HG03060 (cell line): ENCODE data around the gene MMD2.
"Not testable (repeated sequence)": the region's sequence is repeated elsewhere in the genome, so short reads cannot be mapped to it uniquely, and the experiment has no call there.

Source experiments
- ATAC-seq: cut with Tn5 transposase; IDR thresholded peaks from one replicate; pipeline ENCODE4 v1.9.1; 2021; ENCODE audit warnings: low read depth, moderate number of reproducible peaks; ENCODE audit not compliant: unreplicated experiment

MMD2 gene, protein sequence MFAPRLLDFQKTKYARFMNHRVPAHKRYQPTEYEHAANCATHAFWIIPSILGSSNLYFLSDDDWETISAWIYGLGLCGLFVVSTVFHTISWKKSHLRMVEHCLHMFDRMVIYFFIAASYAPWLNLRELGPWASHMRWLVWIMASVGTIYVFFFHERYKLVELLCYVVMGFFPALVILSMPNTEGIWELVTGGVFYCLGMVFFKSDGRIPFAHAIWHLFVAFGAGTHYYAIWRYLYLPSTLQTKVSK

DNA sequence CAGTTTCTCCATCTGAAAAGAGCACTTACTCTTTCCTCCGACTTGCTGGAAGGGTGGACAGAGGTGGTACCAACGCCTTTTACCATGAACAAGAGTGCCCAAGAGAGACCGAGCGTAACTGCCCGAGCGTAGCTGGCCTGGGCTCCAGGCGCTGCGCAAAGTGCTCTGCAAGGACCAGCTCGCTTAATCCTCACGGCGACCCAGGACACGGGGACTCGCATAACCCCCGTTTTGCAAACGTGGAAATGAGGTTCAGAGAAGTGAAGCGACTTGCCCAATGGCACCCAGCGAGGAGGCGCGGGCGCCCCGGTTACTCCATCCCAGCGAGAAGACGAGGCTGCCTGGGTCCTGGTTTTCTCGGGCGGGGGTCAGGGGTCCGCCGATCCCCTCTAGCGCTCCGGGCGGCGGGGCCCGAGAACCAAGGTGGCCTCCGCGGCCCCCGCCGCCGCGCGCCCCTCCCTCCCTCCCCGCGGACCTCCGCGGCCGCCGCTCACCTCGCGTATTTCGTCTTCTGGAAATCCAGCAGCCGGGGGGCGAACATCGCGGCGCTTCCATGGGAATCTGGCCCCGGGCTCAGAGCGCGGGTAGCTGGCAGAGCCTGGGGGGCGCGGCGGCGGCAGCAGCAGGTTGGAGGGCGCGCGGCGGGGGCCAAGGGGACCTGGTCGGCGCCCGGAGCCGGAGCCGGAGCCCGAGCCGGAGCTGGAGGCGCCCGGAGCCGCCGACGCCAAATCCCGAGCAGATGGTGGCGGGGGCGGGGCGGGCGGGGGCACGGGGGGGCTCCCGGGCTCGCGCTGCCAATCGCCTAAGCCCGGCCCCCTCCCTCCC, at the start of gene MMD2:
Gene MMD2, minus strand, starts transcription at position 711 of the 825 bp plus-strand sequence. Its CDS starts 170 bp downstream, at position 541.
- no peak for ATAC-seq

DNA sequence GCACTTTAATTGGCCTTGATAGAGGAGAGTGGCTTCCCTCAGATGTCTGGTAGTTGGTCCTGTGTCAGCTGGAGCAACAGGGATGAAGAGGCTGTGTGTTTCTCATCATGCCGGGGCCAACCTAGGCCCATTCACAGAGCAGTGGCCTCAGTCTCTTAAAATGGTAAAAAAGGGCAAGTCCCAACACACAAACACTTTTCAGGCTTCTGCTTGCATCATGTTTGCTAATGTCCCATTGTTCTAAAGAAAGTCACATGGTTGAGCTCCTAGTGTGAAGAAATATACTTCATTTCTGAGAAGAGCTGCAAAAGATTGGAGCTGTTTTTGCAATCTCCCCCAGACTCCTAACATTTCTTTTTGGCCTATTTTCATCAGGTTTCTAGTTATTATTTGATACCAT, 46.1 kb upstream of the MMD2 start:
- ATAC-seq = no peak

DNA sequence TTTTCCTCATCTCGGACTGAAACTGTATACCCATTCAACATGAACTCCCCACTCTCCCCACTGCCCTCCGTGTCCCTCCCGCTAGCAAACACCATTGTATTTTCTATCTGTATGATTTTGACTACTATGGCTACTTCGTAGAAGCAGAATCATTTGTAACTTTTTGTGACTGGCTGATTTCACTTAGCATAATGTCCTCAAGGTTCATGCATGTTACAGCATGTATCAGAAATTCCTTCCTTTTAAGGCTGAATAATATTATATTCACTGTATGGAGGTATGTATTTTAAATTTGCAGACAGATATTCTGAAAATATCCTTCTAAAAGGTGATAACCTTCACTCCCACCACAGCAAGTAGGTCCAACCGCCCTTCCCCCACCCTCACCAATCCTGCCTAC, 42.9 kb upstream of the MMD2 start:
- ATAC-seq = no peak

DNA sequence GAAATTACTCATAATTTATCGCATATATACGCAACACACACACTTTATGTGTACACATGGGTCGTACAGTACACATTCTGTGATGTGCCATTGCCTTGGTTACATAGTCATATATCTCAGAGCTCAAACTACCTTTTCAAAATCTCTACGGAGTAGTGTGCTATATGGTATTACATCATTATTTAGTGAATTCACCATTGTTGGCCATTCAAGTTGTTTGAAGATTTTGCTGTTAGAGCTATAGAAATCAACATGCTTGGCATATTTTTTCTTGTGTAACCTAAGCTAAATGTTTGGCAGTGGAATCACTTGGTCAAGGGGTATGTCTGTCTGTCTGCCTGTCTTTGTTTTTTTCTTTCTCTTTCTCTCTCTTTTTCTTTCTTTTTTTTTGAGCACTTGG, 42.0 kb upstream of the MMD2 start:
- ATAC-seq = no peak

DNA sequence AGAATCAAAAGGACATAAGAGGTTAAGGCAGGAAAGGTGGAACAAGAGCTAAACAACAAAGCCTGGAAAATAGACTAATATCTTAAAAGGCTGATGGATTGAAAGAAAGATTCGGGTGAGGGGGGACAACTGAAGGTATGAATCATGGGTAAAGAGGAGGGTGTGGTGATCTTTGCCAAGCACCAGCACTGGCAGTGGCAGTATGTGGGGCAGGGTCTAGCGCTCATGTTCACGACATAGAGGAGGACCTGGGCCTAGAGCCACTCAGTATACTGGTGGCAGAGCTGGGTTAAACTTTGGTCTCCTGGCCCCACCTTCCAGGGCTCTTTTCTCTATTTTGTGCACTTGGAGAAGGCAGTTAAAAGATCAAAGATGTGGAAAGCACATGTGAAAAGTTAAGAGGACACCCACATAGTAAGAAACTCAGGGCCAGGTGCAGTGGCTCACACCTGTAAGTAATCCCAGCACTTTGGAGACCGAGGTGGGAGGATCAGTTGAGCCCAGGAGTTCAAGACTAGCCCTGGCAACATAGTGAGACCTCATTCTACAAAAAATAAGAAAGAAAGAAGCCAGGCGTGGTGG, 40.5 kb upstream of the MMD2 start:
- ATAC-seq = no peak

DNA sequence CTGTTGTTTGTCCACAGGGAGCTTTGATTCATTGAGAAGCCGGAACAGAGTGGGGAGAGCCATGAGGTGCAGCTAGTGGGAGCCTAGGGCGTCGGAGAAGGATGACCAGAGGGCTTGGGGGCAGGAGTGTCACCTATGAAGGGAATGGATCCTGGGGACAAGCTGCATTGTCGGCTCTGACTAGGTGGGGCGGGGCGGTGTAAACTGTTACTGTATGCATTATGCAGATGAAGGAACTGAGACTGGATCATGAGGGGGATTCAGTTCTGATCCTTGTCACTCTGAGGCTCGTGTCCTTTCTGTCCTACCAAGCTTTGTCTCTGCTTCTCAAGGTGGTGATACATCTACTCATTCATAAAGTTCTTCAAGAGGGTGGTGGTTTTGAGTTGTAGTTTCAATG, 39.9 kb upstream of the MMD2 start:
- ATAC-seq = no peak

DNA sequence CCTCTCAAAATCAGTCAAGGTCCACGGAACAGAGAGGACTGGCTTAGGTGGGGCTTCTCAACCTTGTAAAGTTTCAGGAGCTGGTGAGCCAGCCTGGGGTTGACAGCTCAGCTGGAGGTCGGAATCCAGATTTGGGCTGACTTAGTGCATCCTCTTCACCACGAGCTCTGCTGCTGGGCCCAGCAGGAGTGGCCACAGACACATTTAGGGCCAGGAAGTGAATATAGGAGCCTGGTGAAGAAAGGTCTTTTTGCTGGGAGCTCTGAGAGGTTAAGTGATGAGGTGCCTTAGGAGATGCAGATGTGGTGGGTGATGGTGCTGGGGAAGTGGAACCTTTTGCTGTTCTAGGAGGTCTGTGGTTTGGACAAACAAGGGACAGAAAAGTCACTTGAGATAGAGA, 39.3 kb upstream of the MMD2 start:
- no peak for ATAC-seq

DNA sequence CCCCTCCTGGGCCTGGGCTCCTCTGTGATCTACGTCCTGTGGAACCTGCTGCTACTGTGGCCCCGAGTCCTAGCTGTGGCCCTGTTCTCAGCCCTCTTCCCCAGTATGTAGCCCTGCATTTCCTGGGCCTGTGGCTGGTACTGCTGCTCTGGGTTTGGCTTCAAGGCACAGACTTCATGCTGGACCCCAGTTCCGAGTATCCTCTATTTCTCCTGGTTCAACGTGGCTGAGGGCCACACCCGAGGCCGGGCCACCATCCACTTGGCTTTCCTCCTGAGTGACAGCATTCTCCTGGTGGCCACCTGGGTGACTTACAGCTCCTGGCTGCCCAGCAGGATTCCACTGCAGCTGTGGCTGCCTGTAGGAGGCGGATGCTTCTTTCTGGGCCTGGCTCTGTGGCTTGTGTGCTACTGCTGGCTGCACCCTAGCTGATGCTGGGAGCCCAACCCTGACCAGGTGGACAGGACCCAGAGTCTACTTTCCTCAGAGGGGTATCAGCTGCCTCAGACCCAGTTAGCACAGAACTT, 37.8 kb upstream of the MMD2 start:
- ATAC-seq = no peak

DNA sequence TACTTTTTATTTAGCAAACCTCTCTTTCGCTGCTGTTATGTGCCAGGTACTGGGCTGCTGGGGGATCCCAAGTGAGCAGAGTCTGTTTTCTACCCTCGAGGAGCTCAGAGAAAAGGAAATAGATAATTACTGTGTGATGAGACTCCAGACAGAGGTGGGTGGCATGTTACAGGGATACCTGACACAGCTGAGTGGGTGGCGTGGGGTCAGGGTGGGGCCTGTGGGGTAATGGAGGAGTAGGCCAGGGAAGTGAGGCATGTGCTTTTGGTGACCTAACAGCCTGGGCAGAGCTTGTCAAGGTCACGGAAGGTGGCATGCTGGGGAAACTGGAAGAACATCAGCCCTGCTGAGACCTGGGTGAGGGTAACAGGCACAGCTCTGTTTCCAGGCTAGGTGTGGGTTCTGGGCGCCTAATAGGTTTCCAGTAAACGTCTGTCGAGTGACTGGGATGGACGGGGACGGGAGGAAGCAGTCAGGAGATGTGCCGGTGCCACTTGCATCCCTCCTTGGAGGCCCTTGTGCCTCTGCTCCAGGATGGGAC, 36.5 kb upstream of the MMD2 start:
- ATAC-seq = no peak

DNA sequence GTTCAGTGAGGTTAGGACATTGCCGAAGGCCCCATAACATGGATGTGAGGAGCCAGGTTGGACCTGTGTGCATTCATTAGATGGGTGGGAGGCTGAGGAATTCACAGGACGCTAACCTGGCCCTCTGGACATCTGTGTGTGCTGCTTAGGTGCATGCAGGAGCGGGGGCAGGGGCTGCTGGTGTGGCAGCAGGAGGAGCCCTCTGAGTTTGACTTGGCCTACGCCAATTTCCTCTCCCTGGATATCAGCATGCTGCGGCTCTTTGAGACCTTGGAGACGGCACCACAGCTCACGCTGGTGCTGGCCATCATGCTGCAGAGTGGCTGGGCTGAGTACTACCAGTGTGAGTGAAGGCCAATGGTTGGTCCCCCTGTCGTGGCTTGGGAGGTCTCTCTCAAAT, 34.5 kb upstream of the MMD2 start:
- no peak for ATAC-seq

DNA sequence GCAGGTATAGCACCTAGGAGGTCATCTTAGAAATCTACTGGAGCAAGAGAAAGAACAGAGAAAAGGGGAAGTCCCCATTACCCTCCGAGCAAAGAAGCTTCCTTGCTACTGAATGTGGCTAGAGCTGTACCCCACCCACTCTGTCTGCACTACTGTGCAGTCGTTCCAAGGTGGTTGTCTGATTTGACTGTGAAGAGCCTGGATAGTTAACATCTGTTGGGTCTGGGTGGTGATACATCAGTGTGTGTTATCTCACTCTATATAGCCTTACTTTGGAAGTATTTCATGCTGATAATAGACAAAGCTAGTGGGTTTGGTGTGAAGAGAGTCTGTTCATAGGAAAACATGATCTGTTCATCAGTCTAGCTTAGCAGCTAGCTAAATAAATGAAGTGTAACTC, 23.8 kb upstream of the MMD2 start:
- ATAC-seq = peak; percentile 82

DNA sequence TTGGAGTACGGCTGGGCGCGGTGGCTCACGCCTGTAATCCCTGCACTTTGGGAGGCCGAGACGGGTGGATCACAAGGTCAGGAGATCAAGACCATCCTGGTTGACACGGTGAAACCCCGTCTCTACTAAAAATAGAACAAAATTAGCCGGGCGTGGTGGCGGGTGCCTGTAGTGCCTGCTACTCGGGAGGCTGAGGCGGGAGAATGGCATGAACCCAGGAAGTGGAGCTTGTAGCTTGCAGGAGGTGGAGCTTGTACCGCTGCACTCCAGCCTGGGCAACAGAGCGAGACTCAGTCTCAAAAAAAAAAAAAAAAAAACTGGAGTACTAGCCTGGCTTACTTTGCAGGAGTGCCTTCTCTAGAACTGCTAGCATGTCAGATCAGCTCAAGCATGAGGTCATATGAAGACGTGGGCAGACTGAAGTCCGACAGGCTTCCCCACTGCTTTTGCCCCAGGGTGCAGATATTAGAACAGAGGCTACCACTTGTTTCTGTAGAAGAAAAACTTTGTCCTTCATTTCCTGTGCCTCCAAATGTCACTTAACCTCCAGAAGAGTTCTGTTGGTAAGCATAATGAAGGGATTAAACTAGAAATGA, 22.4 kb upstream of the MMD2 start:
- not testable (repeated sequence) for ATAC-seq

DNA sequence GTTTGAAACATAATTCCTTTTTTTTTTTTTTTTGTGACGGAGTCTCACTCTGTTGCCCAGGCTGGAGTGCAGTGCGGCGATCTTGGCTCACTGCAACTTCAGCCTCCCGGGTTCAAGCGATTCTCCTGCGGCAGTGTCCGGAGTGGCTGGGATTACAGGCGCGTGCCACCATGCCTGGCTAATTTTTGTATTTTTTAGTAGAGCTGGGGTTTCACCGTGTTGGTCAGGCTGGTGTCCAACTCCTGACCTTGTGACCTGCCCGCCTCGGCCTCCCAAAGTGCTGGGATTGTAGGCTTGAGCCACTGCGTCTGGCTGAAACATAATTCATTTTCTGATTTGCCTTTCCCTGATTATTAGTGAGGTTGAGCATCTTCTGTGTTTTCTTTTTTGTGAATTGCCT, 16.6 kb upstream of the MMD2 start:
- ATAC-seq = not testable (repeated sequence)

DNA sequence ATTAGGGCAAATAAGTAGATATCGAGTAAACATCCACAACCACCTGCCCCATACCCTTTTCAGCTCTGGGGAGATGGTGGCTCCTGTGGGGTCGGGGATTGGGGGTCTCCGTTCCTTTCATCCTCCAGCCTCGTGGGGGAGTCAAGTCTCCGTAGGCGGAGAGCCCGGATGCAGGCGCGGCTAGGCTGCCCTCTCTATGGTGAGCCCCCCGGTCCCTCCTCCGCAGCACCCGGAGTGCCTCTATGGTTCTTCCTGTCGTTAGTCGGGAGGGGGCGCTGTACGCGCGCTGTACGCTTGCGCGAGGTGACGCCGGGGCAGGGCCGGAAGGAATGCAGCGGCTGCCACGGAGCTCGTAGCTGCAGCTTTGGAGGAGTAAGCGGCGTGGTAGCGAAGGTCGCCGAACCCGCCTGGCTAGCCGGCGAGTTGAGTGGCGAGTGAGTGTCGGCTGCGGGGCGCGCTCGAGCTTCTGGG, 14.8 kb upstream of the MMD2 start:
- peak; percentile 94 for ATAC-seq

DNA sequence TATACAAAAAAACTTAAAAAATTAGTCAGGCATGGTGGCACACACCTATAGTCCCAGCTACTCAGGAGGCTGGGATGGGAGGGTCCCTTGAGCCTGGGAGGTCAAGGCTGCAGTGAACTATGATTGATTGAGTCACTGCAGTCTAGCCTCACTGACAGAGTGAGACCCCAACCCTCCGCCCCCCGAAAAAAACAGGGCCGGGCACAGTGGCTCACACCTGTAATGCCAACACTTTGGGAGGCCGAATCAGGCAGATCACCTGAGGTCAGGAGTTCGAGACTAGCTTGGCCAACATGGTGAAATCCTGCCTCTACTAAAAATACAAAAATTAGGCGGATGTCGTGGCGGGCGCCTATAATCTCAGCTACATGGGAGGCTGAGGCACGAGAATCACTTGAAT, 13.5 kb upstream of the MMD2 start:
- not testable (repeated sequence) for ATAC-seq

DNA sequence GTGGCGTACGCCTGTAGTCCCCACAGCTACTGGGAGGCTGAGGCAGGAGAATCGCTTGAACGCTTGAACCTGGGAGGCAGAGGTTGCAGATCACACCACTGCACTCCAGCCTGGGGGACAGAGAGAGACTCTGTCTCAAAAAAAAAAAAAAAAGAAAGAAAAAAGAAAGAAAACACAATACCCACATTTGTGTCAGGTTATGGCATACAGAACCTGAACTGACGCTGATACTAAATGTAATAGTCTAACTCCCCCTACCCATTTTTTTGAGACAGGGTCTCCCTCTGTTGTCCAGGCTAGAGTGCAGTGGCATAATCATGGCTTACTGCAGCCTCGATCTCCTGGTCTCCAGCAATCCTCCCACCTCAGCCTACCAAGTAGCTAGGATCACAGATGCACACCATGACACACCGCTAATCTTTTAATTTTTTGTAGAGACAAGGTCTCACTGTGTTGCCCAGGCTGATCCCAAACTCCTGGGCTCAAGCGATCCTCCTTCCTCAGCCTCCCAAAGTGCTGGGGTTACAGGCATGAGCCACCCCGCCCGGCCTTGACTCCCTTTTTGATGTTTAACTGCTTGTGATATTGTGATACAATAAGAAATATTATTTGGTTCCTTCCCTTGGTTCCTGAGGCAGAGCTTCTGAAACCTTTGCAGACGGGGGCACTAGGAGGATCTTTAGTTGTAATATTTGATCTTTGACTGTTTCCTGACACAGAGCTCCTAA, 6.5 kb upstream of the MMD2 start:
- ATAC-seq = no peak

DNA sequence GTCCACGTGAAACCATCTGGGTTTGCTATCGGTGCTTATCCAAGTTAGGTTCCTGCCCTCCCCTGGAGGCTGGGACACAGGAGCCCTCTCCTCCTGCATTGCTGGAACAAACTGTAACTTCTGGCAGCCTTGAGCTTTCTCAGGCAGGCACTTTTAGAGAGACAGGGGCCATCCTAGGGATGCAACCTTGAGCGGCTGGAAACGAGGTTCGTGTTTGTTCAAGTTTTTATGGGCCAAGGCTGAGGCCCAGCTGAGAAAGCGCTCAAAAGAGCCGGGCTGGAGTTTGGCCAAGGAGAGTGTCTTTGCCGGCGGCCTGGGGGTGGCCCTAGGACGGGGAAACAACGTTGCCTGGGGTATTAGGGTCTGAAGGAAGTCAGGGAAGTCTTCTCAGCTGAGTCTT, 5.5 kb upstream of the MMD2 start:
- no peak for ATAC-seq

DNA sequence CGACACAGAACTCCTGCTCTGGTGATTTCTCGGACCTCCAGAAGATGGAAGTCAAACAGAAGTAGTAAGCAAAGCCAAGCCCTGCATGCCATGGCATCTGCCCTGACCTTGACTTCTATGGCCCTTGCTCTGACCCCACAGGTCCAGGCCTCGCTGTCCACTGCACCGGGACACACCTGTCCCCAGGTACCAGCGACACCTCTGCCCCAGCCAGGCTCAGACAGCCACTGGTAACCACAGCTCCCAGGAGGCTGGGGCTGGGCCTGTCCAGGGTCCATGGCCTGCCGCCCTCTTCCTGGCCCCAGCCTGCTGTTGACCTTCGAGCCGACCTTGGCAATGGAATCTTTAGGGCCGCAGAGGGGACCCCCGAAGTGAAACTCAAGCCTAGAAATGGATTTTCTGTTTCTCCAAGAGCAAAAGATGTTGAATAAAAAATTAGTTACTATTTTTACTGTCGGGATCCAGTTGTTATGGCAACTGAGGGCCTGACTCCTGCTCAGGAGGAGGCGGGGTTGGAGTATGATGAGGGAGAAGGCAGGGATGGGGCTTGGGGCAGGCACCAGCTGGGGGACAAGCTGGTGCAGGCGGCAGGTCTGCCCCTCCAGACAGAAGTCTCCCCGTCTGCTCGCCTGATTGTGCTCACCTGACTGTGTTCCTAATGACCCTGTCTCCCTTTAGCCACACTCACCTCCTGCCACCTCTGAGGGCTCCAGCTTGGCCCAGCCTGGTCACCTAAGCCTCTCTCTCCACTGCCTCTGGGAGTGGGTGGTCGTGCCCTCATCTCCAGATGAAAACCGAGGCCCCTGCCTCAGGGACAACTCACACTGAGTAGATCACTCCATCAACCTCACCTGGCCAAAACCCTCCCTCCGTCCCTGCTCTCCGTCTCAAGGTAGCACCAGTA, 4.1 kb upstream of the MMD2 start:
- no peak for ATAC-seq

DNA sequence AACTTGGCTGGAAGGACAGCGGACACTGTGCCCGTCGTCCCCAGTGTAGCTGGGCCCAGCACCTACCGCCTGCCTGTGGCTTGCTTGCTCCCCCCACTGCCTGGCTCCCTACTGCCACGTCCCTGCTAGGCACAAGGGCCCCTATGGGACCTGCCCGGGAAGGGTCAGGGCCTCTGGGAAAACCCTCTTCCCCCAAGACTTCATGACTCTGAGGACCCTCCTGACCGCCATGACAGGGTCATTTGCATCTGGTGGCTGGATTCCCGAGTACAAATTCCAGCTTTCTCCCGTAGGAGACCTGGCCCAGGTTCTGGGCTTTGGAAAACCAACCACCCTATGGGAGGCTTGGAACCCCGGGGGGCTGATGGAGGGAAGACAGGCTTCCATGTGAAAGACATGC, 1.4 kb upstream of the MMD2 start:
- no peak for ATAC-seq
